LHCN-M2 (cell line): ENCODE results near the gene PPAT. TPM values are rescaled to one million over a fixed set of nuclear protein-coding genes. Genes with fewer than 3 reads are reported as not detected.
A peak's percentile ranks its signal among the peaks of the same experiment; 100 is the strongest.
"Not testable (repeated sequence)": the region's sequence is repeated elsewhere in the genome, so short reads cannot be mapped to it uniquely, and the experiment has no call there.

Experiments used
- DNase-seq: peaks from one replicate; pipeline ENCODE4 v3.0.0-alpha.2; 2012; ENCODE audit warnings: low read depth
- polyA plus RNA-seq: library from polyadenylated mRNA; unstranded; fragments of >200 nt; gene quantifications from one replicate; pipeline ENCODE4 v1.2.1, GENCODE V29; 2012; ENCODE audit warnings: missing spikeins
- total RNA-seq: library from RNA; depleted of rRNA; stranded (reverse); fragments of >200 nt; gene quantifications from 2 replicates; pipeline ENCODE4 v1.2.3, GENCODE V29; 2014; rRNA removed

Gene PPAT
- 28.0 and 29.6 TPM in 2 replicates for total RNA-seq
- polyA plus RNA-seq = 4.1 TPM

DNA sequence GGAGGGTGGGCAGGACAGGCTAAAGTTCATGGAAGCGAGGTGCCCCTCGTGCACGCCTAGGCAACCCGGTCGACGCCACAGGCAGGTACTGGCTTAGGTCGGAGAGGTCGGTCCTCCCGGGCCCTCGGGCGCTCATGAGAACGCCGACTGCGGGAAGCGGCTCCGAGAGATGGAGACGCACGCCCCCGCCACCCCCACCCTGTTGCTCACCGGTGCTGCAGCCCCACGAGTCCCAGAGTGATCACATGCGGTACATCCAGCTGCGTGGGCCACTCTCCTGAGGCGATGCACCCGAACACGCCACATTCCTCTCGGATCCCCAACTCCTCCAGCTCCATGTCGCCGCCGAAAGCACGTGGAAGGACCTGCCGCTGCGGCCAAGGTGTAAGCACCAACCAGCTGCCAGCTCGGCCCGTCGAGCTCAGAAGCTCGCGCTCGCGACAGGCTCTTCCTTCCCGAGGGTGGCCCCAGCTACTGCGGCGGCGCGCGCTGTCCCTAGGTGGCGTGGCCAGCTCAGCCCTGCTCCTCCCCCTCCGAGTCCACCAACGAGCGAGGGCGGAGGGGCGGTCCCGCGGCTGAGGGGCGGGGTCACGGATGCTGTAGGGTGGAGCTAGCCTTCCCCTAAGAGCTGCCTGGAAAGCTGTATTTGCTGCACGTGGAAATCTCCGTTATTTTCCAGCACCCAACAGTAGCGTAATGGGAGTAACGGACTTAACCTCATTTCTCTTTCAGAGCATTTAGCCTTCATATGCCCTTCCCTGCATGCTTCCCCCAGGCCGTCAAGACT is at the start of gene PPAT:
TSS of gene PPAT (minus strand) at position 476 of the 787 bp plus-strand sequence. CDS start at position 338, 138 bp downstream.
- peak; percentile 96 for DNase-seq

DNA sequence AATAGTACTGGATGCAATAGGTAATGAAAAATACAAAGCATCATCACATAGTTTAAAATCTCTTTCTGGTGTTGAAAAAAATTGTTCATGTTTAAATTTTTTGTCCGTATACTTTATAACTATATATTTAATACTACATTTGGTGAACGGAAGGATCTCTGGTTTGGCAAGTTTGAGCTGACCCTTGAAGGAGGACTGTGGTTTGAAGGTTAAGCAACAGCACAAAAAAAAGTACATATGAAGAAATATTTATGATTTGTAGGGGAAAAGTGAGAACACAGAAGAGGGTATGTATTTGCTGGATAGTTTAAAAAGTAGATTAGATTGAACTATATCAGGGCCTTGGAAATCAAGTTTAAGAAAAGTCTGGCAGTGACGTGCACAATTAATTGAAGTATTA is 45.3 kb upstream of the PPAT start:
- DNase-seq = no peak

DNA sequence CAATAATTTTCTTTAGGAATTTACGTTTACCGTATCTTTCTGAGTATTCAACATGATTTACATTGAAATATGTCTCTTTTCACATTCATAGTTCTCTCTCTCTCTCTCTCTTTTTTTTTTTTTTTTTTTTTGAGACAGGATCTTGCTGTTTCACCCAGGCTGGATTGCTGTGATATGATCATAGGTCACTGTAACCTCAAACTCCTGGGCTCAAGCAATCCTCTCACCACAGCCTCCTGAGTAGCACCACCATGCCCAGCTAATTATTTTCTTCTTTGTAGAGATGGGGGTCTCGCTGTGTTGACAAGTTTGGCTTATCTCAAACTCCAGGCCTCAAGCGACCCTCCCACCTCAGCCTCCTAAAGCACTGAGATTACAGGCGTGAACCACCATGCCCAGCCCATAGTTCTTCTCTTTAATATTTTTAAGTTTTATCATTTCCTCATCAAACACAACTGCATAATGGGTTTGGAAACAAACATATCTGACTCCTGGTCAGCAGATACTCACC is 41.8 kb upstream of the PPAT start:
- no peak for DNase-seq

DNA sequence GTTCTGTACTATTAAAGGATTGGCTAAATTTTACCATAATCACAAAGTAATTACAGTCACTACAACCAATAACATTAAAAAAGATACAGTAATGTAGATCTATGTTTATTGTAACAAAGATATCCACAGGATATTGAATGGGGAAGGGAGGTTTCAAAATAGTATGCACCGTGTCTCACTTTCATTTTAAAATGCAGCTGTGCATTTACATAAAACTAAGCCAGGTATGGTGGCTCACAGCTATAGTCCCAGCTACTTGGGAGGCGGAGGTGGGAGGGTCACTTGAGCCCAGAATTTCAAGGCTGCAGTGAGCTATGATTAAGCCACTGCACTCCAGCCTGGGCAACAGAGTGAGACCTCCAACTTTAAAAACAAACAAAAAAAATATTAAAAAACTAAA is 40.5 kb upstream of the PPAT start:
- DNase-seq = no peak

DNA sequence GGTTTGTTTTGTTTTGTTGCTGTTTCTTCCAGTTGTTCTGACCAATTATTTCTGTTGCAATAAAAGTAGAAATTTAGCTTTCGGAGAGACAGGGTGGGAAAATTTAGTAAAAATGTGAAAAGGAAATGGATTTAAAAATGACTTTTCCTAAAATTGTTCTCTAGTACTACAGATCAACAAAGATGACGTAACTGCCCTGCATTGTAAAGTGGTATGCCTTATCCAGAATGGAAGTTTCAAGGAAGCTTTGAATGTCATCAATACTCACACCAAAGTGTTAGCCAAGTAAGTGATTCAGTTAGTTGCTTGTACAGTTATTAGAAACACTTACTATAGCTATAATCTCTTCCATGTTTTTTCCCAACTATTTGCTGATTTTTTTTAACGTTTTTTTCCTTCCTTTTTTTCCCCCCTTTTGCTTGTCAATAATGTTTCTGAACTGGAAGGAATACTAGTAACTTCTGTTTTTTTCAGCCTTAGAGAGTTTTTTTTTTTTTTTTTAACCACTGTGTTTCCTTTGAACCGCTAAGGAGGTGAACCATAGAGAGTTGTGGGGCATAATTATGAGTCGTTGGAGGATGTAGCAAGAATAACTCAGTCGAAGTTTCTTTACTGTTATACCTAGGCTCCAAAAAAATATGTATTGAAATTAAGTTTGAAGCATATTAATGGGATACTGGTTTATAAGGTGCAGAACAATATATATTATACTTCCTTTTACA is 34.2 kb upstream of the PPAT start:
- no peak for DNase-seq

DNA sequence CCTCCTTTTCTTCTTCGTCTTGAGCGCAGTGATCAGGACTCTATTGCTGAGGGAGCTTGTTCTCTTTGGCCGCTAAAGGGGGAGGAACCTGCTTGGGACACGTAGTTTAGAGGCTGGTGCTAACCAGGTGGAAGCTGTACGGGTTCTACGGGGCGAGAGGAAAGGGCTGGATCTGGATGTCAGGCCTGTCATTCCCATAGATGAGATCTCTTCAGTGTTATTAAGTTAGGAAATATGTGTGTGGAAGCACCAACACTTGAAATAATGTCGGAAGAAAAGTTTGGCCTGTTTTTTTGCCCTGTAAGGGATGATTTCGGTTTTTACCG is 32.6 kb upstream of the PPAT start:
- no peak for DNase-seq

DNA sequence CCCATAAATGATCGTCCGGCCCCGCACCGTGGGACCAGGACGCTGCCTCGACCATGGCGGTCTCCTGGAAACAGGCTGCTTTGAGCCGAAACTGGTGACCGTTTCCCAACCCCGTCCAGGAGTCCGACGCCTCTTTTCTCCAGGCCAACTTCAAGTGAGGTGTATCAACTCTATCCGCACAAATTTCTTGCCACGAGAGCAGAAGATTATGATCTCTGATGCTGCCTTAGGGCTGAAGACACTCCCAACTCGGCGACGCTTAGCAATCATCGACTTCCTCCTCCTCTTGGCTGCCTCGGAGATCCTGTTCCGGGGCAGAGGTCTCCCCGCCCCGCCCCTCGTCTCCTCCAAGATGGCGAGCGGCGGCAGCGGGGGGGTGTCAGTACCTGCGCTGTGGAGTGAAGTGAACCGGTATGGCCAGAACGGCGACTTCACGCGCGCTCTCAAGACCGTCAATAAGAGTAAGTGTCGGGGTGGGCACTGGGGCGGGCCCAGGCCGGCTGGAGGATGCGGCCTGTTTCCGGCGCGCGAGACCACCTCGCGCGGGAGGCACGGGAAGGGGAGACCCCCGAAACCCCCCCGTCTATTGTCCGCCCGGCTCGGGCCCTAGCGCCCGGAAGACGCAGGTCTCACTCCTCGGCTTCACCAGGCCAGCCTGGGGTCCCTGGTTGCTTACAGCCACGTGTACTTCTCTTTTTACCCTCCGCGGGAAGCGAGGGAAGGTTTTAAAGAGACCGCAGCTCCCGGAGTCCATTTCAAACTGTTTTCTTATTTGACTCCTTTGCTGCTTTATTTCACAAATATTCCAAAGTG is 32.1 kb upstream of the PPAT start, which contains the start of gene SRP72:
TSS of gene SRP72 (plus strand) at position 334 of the 813 bp plus-strand sequence. CDS start at position 353, 19 bp downstream.
- DNase-seq = peak; percentile 81

DNA sequence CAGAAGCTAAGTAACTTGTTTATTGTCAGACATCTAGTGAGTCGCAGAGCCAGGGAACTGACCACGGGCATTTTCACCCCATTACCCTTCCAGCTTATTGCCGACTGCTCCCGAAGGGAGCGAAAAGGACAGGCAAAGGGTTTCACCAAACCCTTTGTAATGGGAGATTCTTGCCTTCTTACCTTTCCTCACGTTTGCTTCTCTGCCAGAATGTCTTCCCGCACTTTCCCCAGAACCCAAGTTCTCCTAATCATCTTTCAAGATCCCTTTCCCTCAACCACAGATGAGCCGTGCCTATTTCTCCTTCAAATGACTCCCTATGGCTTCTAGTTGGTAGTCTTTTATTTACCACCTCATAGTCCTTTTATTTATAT is 31.5 kb upstream of the PPAT start:
- no peak for DNase-seq

DNA sequence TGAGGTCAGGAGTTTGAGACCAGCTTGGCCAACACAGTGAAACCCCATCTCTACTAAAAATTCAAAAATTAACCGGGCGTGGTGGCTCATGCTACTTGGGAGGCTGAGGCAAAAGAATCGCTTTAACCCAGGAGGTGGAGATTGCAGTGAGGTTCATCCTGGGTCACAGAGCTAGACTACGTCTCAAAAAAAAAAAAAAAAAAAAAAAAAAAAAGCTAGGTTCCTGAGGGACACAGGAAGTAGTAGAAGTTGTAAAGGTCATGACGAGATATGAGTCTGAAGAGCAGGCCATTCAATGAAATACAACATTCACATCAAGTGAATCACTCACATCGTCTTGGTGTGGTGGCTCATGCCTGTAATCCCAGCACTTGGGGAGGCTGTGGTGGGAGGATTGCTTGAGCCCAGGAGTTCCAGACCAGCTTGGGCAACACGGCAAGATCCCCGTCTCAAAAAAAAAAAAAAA is 30.9 kb upstream of the PPAT start:
- DNase-seq = peak; percentile 88

DNA sequence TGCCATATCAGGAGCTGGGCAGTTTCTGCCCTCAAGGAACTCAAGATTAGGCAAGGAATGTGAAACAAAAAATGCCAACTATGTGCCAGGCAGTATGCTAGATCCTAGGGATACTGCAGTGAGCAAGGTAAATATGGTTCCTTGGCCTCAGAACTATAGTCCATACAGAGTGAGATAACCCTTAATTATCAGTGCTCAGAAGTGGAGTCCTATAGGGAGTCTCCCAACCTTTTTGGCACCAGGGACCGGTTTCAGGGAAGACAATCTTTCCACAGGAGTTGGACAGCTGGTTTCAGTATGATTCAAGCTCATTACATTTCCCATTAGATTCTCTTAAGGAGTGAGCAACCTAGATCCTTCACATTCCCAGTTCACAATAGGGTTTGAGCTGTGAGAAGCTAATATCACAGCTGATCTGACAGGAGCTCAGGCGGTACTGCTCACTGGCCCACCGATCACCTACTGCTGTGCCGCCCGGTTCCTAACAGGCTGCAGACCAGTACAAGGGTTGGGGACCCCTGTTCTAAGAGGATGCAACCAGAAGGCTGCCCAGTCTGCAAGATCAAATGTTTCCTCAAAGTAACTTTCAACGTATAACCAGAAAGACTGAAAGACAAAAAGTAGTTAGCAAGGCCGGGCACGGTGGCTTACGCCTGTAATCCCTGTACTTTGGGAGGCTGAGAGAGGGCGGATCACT is 30.3 kb upstream of the PPAT start:
- DNase-seq = peak; percentile 63

DNA sequence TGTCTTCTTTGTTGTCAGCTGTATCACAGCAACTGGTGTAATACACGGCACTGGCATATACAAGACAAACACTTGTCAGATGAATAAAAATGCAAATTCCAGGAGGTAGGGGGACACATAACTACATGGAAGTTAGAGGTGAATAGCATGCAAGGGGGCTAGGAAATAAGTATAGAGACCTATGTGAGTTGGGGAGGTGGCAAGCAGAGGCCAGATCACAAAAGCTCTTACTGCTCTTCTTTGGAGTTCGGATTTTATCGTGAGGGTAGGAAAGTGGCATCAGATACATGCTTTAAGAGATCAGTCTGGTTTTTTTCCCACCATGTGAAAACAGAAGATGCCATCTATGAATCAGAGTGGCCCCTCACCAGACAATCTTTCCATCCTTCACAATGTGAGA is 29.2 kb upstream of the PPAT start:
- no peak for DNase-seq

DNA sequence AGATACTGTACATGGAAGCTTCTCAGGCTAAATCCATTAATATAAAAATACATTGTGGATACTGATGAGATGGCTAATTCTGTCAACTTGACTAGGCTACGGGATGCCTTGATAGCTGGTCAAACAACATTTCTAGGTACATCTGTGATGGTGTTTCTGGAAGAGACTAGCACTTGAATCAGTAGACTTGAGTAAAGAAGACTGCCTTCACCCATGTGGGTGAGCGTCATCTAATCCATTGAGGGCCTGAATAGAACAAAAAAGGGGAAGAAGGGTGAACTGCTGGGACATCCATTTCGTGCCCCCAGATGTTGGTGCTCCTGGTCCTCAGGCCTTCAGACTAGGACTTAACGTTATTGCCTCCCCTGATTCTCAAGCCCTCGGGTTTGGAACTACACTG is 28.3 kb upstream of the PPAT start:
- DNase-seq = no peak

DNA sequence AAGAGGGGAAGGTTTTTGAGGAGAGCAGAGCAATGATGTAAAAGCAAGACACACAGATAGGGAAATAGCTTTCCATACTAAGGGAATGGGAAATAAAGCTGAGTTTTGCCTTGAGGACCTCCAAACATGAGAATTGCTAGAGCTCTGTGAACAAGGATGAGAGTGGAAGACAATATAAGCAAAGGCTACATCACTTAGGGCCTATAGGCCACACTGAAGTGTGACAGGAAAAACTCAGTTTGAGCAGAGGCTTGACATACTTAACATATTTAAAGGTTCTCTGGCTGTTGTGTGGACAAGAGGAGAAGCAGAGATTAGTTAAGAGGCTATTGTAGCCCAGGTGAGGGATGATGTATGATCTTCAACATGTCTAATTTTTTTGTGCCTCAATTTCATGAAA is 26.7 kb upstream of the PPAT start:
- DNase-seq = no peak

DNA sequence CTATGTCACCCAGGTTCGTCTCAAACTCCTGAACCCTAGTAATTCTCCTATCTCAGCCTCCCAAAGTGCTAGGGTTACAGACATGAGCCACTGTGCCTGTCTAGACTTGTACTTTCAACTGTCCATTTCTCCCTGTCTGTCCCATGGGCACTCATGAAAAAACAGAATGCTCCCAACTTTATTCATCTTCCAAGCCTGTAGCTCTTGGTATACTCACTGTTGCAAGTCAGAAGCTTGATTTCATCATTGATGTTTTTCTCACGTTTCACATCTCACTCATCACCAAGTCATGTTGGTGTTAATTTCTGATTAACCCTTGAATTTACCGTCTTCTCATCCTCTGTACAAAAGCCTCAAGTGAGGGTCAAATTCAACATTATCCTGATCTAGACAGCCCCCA is 24.7 kb upstream of the PPAT start:
- no peak for DNase-seq

DNA sequence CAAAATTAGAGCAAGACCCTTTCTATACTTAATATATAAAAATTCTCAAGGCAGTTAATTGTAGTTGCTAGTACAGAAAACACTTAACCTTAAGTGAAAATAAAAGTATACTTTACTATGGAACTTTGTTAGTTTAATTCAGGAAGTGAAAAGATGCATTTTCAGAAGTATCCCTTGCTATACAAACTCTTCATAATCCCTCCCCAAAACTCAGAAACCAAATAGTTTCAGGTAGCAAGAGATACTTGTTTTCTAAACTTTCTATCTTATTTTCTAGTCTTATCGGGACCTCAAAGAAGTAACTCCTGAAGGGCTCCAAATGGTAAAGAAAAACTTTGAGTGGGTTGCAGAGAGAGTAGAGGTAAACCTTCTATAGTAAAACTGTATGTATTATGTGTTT is 14.9 kb upstream of the PPAT start:
- no peak for DNase-seq

DNA sequence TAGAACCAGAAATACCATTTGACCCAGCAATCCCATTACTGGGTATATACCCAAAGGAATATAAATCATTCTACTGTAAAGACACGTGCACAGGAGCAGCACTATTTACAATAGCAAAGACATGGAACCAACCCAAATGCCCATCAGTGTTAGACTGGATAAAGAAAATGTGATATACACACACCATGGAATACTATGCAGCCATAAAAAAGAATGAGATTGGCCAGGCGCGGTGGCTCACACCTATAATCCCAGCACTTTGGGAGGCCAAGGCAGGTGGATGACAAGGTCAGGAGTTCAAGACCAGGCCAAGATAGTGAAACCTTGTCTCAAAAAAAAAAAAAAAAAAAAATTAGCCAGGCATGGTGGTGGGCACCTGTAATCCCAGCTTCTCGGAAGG is 14.1 kb upstream of the PPAT start:
- not testable (repeated sequence) for DNase-seq

DNA sequence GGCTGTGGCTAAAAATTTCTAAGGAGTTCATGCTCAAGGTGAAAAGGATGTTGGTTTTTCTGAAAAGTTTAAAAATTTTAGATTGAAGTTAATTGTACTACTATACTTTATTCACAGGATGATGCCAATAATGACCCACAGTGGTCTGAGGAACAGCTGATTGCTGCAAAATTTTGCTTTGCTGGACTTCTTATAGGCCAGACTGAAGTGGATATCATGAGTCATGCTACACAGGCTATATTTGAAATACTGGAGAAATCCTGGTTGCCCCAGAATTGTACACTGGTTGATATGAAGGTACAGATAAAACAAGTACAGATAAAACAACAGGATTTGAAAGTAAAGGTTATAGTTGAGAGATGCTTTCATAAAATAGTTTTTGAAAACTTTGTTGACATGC is 12.9 kb upstream of the PPAT start:
- peak; percentile 41 for DNase-seq

DNA sequence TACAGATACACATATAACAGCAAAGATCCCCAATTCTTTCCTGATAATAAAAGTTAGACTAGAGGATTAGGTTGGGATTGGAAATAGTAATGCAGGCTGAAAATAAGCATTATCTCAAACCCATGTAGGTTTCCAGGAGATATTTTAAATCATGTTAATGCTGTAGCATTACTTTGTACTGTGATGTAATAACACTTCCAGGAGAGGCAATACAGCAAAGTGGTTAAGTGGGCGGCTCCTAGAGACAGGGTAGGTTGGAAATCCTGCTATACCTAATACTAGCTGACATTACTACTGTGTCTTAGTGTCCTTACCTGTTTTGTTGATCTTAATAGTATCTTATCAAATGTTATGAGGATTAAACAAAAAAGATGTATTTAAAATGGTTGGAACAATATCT is 10.3 kb upstream of the PPAT start:
- DNase-seq = no peak

DNA sequence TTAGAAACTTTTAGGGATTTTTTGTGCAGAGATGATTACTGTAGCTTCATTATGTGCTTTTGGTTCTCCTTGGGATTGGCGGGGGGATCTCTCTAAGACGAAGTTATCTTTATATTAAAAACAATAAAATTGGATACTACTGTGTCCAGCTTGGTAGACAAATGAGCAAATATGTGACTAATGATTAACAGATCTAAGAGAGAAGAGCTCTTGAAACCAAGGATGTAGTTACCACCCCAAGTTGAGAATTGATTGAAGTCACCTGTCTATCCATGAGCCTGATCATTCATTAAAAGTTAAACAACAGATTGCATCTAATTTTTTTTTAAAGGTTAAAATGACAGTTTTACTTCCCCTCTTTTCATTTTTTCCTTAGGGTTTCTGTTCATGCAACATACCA is 9.3 kb upstream of the PPAT start:
- DNase-seq = no peak

DNA sequence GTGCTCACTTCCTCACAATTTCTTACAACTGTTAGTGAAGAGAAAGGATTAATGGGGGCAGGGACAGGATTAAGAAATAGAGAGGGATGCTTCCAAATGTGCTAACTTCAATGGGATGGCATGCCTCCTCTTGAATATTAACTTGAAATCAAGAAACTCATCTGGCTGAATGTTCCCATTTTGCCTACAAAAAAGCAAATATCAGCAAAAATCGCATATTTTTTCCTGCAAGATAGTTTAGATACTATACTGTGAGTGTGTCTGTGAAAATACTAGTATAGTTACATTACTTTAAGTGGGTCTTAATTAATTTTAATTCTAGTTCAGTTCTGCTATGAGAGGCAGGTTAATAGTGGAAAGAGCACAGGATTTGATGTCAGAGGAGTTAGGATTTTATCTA is 5.6 kb upstream of the PPAT start:
- DNase-seq = no peak

DNA sequence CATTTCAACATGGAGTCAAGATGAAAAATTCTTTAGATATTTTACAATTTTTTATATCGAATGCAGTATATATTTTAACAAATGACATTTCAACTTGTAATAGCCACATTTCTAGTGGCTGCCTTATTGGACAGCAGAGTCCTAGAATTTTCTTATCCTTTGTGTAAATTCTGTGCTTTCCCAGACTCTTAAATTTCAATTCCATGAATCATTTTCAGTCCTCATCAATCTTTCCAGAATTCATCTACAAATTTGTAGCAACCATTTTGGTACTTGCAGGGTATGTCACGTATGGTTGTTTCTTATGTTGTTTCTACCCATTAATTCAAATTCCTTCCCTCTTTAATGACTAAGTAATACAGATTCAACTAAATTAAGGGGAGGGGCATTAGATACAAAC is 3.4 kb upstream of the PPAT start:
- DNase-seq = no peak
